Femur (tissue), 1 donor: Measurements from ENCODE around the gene TTK.
"Not testable (repeated sequence)": the region's sequence is repeated elsewhere in the genome, so short reads cannot be mapped to it uniquely, and the experiment has no call there.

Source experiments
- DNase-seq: peaks from one replicate; pipeline ENCODE4 v3.0.0-alpha.2; 2017

The TTK gene

DNA sequence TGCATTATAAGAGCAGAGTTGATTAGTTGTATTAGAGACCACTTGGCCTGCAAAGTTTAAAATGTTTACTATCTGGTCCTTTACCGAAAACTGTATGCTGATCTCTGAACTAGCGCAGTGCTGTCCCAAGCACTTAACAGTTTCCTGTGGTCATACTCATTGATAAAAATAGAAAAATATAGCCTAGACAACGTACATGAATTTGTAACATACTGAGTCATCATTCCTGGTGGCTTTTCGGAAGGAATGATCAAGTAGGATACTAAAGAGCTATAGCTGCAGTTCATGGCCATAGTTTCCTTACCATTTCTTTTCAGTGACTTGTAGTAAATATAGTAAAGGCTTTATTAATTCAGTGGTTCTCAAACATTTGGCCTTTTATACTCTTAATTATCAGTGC is 18.4 kb downstream of the TTK start:
- no peak for DNase-seq

DNA sequence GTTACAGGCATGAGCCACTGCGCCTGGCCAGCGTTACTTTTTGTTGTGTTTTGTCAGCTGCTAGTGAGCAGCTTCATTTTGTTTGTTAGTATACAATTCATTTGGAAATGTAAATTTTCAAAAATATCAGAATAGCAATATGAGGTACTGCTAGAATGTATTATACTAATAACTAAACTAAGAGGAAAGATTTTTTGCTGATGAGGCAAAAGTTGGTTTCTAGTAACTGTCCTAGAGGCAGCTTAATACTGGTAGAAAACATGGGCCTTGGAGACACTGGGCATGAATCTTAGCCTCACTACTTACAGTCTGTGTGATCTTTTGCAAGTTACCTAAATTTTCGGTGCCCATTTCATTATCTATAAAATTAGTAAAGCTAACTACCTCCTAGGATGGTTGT is 24.1 kb downstream of the TTK start:
- no peak for DNase-seq

DNA sequence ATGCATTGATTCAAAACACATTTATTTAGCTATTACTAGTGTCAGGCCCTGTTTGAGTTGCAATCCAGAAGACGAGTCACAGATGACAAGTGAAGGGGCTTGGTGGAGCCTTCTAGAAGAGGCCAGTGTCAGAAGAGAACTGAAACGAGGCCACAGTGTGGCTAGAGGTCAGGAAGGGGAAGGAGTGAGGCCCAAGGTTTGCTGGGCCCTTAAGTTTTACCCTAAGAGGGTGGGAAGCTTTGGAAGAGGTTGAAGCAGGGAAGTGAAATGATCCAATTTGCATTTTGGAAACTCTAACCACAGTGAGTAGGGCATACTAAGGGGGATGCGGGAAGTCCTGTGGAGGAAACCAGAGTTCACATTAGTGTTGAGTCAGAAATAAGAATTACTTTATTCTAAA is 25.0 kb downstream of the TTK start:
- no peak for DNase-seq

DNA sequence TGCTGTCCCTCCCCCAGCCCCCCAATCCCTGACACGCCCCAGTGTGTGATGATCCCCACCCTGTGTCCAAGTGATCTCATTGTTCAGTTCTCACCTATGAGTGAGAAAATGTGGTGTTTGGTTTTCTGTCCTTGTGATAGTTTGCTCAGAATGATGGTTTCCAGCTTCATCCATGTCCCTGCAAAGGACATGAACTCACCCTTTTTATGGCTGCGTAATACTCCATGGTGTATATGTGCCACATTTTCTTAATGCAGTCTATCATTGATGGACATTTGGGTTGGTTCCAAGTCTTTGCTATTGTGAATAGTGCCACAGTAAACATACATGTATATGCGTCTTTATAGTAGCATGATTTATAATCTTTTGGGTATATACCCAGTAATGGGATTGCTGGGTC is 43.8 kb downstream of the TTK start:
- not testable (repeated sequence) for DNase-seq

DNA sequence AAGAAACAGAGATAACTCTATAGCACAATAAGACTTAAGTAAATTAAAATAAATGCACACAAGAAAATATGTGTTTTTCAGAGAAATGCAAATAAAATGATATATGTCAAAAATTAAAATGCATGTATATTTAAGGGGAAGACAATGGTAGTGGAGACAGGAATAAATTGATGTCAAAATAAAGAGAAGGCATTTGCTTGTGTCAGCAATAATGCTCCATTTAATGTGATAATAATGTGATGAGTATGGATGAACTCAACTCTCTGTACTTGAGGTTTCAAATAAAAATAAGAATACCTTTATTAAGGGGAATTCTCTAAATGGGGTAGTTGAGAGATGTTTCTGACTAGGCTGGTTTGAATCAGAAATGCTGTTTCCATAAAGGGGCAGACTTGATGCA is 56.3 kb downstream of the TTK start:
- DNase-seq: no peak

DNA sequence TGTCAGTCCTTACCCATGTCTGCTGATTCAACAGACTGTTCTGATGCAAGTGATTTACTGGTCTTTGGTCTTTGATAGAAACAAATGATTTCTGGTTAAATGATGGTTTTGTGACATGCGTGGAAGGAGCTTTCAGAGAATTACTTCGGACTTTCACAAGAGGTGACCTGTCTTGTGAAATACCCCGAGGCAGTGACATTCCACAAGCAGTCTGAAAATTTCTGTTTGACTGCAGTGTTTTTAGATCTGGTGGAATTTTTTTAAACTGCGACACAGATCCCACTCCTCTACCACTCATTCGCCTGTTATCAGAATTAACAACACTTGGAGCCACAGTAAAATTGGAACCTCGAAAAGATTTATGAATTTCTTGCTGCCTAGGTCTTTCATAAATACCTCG is 63.7 kb downstream of the TTK start:
- not testable (repeated sequence) for DNase-seq

DNA sequence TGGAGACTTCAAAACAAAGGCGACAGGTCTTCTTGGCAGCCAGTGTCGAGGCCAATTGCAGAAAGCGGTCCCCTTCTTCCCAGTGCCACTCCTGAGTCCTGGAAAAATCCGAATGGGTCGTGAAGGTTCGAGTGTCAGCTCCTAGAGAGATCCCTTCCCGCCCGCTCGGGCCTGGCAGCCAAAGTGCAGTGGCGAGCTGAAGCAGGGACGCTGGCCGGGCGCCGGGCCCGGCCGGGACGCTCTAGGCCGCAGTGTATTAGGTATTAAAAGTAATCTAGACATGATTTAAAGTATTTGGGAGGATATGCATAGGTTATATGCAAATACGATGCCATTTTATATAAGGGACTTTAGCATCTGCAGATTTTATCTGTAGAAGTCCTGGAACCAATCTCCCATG is 66.0 kb downstream of the TTK start:
- not testable (repeated sequence) for DNase-seq

DNA sequence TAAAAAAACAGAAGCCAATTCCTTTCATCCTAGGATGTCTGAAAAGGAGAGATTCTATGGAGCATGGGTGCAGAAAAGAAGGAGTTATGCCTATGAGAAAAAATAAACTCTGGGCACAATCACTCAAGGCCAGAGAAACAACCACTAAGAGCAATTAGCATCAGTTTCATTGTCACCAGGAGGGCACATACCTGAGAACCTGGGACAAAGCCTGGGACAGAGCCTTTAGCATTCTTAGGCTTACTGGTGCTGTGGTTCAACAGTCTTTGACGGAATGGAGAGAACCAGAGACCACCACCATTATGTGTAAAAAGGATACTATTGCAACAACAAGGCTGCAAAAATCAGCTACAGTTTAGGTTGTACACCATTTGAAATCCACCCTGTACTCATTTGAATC is 72.6 kb downstream of the TTK start:
- no peak for DNase-seq

DNA sequence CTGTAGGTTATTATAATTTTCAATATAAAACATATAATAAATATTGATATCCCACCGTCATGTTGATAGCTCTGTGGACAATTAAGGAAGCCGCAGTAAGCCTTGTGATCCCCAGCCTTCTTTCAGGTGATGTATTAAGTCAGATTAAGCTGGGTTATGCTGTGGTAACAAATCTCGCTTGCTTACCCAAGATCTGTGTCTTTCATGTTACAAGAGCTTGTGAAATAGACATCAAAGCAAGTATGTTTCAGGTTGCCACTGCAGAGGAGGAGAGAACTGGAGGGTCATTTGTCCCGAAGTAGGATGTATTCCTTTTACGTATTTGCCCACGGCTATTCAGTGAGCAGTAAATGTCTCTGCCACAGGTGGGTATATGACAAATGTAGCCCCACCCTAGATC is 84.2 kb downstream of the TTK start:
- DNase-seq: no peak

DNA sequence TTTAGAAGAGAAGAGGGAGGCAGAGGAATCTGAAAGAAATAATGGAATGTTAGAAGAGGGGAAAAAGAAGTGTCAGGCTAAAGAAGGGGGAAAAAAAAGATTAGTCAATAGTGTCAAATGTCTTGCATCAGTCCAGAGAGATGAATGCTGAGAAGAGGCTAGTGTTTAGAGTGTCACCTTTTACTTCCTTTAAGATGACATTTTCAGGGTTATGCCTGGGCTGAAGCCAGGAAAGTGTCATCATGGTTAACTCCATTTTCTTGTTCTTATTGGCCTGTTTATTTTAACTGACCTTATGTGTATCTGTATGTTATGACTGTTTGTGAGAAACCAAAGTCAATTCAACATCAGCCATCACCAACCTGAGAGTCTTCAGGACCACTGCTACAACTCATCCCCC is 87.1 kb downstream of the TTK start:
- DNase-seq: no peak
